GM12878 (cell line): ENCODE results near the gene CHCHD6.

Experiments
- KDM1A ChIP-seq: fragments of 200-600 bp; sonication (generic); IDR thresholded peaks from 2 replicates; pipeline ENCODE4 v1.6.1; 2016; ENCODE audit warnings: borderline replicate concordance
- TCF12 ChIP-seq: IDR thresholded peaks from 2 replicates; pipeline ENCODE4 v1.6.1; 2011; ENCODE audit warnings: low read depth, mild to moderate bottlenecking, low read length
- ZNF384 ChIP-seq: IDR thresholded peaks from 2 replicates; pipeline ENCODE4 v1.6.1; 2012; ENCODE audit warnings: low read depth, mild to moderate bottlenecking, low read length, improper control_type of control experiment, borderline replicate concordance

DNA sequence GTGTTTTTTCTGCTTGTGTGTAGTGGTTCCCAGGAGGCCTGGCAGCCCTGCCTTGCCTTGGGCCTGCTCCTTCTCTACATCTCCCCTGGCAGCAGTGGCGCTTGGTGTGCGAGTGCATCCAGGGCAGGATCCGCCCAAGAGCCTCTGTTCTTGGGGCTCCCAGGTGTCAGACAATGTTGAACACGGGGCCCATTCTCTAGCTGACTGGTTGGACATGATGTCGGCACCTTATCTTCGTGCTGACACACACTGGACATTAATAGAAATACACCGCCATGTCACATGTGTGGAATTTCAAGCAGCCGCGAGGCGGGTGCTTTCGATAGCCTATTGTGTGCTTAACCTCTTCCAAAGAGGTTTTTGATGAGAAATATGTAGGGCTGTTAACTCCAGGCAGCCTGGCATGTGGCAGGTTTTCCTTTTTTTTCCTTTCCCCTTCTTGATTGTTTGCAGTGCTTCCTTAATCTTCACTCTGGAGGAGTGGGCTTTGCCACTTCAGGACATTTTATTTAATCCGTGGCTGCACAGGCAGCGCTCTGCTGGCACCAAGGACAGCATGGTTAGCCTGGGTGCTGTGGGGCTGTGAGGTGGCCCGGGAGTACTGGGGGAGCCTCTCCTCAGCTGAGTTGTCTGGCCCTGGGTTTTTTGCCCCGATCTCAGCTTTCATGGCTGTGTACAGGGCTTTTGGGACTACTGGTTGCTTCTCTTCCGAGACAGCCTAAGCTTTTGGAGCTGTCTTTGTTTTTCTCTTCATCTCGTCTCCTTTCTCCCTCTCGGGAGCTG, 42.5 kb downstream of the CHCHD6 start:
- no peak for TF ChIP-seq ZNF384
- TF ChIP-seq KDM1A: no peak
- no peak for TF ChIP-seq TCF12
